Testis (tissue), 2 donors: Measurements from ENCODE around the gene EIF4G3.

Experiments
- CTCF ChIP-seq, 3 experiments: fragments of 450-650 bp in 2 of 3; fragments of 200-600 bp in 1 of 3; sonication (generic) in 1 of 3; IDR thresholded peaks; one replicate each; pipeline ENCODE4 v1.5.1; 2016 to 2019; ENCODE audit warnings: antibody characterized with exemption in 3 of 3, mild to moderate bottlenecking in 2 of 3, moderate library complexity in 1 of 3
- POLR2A ChIP-seq: fragments of 450-650 bp; IDR thresholded peaks from one replicate; pipeline ENCODE4 v1.6.1; 2017; ENCODE audit warnings: antibody characterized with exemption, mild to moderate bottlenecking, moderate library complexity

DNA sequence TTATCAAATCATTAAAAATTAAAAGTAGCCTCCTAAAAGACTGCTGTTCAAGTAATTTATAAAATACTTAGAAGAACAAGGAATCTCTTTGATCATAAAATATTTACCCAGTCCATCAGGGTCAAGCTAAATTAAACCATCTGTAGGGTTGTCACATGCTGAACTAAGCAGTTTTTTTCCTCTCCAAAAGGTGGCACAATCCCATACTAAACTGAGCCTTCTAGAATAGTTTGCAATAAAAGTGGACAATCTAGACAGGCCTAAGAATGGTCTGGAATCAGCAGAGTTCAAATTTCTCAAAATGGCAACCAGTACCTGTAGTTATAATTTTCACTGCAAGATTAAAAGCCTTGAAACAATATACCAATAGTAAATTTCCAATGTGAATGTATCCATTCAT lies 194.8 kb downstream of the EIF4G3 start:
- TF ChIP-seq CTCF (IDR thresholded peaks at IDR 0.05) = no peak
- TF ChIP-seq POLR2A = no peak
